ENCODE measurements around the gene ITGB1BP1.

The ITGB1BP1 gene

DNA sequence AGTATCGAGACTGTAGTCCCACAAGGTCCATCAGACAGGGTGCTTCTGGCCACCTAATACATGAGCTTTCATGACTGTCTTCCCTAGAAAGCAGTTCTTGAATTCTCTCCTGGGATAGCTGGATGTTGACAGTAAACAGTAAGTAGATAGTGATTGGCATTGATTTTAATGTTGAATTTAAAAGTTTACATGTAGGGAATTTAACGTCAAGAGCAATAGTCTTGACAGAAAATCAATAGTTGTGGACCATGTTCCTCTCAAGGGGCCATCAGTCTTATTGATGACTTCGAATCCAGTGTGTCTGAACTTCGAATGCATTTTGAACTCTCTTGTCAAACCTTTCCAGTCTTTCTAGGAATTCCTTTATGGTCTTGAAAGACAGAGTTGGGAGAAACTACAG, 63.9 kb downstream of the ITGB1BP1 start:
- Histone ChIP-seq H3K4me3 (ENCODE audit: low read depth, low read length) (no peak overlapping the region), H3K9me3 (ENCODE audit: control insufficient read depth, insufficient read depth, low read length) (no peaks in the 10 kb centered on the region), H3K27ac (ENCODE audit: low read depth, low read length) (no peak overlapping the region), H3K4me1 (ENCODE audit: control insufficient read depth, insufficient read depth, low read length) (peaks cover 19% of the 10 kb centered on the region), H3K9ac (ENCODE audit: low read depth, low read length) (no peak overlapping the region), H3K36me3 (ENCODE audit: control insufficient read depth, insufficient read depth, low read length) (peaks cover 21% of the 10 kb centered on the region; the same call in 1 of the 2 replicates), H3K27me3 (ENCODE audit: control insufficient read depth, insufficient read depth, low read length) (no peaks in the 10 kb centered on the region)

GRCh38 chr2:9358846-9359245, 64.5 kb downstream of the ITGB1BP1 start:
- H3K4me3 ChIP-seq (ENCODE audit: low read depth, low read length), result no peak overlapping the region
- peaks cover 21% of the 10 kb centered on the region; the same call in 1 of the 2 replicates for H3K36me3 ChIP-seq (ENCODE audit: control insufficient read depth, insufficient read depth, low read length)
- no peak overlapping the region for H3K27ac ChIP-seq (ENCODE audit: low read depth, low read length)
- peaks cover 19% of the 10 kb centered on the region for H3K4me1 ChIP-seq (ENCODE audit: control insufficient read depth, insufficient read depth, low read length)
- no peaks in the 10 kb centered on the region for H3K27me3 ChIP-seq (ENCODE audit: control insufficient read depth, insufficient read depth, low read length)
- H3K9ac ChIP-seq (ENCODE audit: low read depth, low read length), result no peak overlapping the region
- no peaks in the 10 kb centered on the region for H3K9me3 ChIP-seq (ENCODE audit: control insufficient read depth, insufficient read depth, low read length)

DNA sequence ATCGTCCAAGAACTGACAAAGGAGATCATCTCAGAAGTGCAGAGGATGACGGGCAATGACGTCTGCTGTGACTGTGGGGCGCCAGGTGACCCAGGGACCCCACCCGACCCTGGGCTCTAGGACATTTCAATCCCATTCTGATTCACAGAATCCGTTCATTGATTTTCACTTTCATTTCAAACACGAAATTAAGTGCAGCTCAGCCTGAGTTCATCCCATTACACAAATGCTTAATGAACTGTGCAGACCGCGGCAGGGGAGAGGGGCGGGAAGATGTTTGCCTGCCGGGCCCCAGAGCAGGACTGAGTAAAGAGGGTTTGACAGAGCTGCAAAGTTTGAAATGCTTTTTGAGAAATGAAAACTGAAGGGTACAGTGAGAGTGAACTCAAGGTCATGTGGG, 67.1 kb downstream of the ITGB1BP1 start:
- Histone ChIP-seq H3K4me1 (ENCODE audit: control insufficient read depth, insufficient read depth, low read length) (peaks cover 19% of the 10 kb centered on the region), H3K36me3 (ENCODE audit: control insufficient read depth, insufficient read depth, low read length) (peaks cover 21% of the 10 kb centered on the region; the same call in 1 of the 2 replicates), H3K27me3 (ENCODE audit: control insufficient read depth, insufficient read depth, low read length) (no peaks in the 10 kb centered on the region), H3K4me3 (ENCODE audit: low read depth, low read length) (no peak overlapping the region), H3K27ac (ENCODE audit: low read depth, low read length) (no peak overlapping the region), H3K9me3 (ENCODE audit: control insufficient read depth, insufficient read depth, low read length) (no peaks in the 10 kb centered on the region), H3K9ac (ENCODE audit: low read depth, low read length) (no peak overlapping the region)

GRCh38 chr2:9355716-9356115, 67.6 kb downstream of the ITGB1BP1 start:
- Histone ChIP-seq H3K4me3 (ENCODE audit: low read depth, low read length) (no peak overlapping the region; the same call in 1 of the 2 replicates), H3K27ac (ENCODE audit: low read depth, low read length) (no peak overlapping the region), H3K4me1 (ENCODE audit: control insufficient read depth, insufficient read depth, low read length) (peaks cover 19% of the 10 kb centered on the region), H3K27me3 (ENCODE audit: control insufficient read depth, insufficient read depth, low read length) (no peaks in the 10 kb centered on the region), H3K36me3 (ENCODE audit: control insufficient read depth, insufficient read depth, low read length) (peaks cover 21% of the 10 kb centered on the region; the same call in 1 of the 2 replicates), H3K9ac (ENCODE audit: low read depth, low read length) (no peak overlapping the region), H3K9me3 (ENCODE audit: control insufficient read depth, insufficient read depth, low read length) (no peaks in the 10 kb centered on the region)

DNA sequence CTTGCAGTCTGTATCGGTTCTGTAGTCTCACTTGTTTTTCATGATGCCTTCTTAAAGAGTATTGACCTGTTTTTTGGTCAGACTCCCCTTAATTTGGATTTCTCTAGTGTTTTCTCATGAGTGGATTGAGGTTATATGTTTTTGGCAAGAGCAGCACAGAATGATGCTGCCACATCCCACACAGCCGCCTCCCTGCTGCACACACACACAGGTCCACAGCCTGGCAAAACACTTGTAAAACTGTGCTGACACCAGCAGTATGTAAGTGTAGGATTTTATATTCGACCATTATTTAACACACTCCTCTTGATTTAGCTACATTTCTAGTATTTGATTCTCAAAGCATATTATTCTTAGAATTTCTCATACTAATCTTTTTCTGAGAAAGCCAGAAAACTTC, 68.1 kb downstream of the ITGB1BP1 start:
- H3K9me3 ChIP-seq (ENCODE audit: control insufficient read depth, insufficient read depth, low read length), result no peaks in the 10 kb centered on the region
- peaks cover 19% of the 10 kb centered on the region for H3K4me1 ChIP-seq (ENCODE audit: control insufficient read depth, insufficient read depth, low read length)
- H3K4me3 ChIP-seq (ENCODE audit: low read depth, low read length), result no peak overlapping the region
- H3K27ac ChIP-seq (ENCODE audit: low read depth, low read length), result no peak overlapping the region
- H3K27me3 ChIP-seq (ENCODE audit: control insufficient read depth, insufficient read depth, low read length), result no peaks in the 10 kb centered on the region
- peaks cover 21% of the 10 kb centered on the region; the same call in 1 of the 2 replicates for H3K36me3 ChIP-seq (ENCODE audit: control insufficient read depth, insufficient read depth, low read length)
- no peak overlapping the region for H3K9ac ChIP-seq (ENCODE audit: low read depth, low read length)

- Histone ChIP-seq H3K9ac (ENCODE audit: low read depth, low read length) (no peak overlapping the region), H3K36me3 (ENCODE audit: control insufficient read depth, insufficient read depth, low read length) (peaks cover 15% of the 10 kb centered on the region; the same call in 1 of the 2 replicates), H3K27me3 (ENCODE audit: control insufficient read depth, insufficient read depth, low read length) (no peaks in the 10 kb centered on the region), H3K27ac (ENCODE audit: low read depth, low read length) (no peak overlapping the region), H3K4me3 (ENCODE audit: low read depth, low read length) (no peak overlapping the region), H3K4me1 (ENCODE audit: control insufficient read depth, insufficient read depth, low read length) (peaks cover 19% of the 10 kb centered on the region), H3K9me3 (ENCODE audit: control insufficient read depth, insufficient read depth, low read length) (no peaks in the 10 kb centered on the region)
Observed at GRCh38 chr2:9354318-9354717, 69.0 kb downstream of the ITGB1BP1 start.

Data from HUES48 (cell line).